Measurements from ENCODE around the gene POLR2H.

The POLR2H gene

DNA sequence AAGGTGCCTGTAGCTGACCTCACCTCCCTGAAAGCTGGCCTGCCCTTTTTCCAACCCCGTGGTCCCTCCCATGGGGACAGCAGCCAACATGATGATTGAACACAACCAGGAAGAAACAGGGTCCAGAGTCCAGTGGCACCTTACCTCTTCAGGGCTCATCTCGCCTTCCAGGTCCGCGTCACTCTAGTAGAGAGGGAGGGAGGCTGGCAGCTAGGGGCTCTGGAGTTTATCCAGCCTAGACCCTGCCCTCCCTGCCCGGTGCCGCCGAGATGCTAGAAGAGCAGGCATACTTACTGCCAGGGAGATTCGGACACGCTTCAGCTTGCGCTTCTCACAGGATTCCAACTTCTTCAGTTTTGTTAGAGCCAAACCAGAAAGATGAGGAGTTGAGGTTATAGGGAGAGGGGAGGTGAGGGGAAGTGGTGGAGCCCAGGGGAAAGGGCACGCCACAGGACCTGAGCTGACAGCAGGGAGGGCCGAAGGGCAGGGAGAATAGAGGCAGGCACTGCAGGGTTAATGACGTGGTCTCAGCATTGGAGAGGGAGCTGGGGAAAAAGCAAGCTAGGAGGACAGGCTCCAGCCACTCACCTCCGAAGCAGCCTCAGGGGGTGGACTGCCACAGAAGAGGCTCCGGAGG, 9.2 kb upstream of the POLR2H start:
- no peak for DNase-seq (ENCODE audit: low read depth in 2 of 2)

DNA sequence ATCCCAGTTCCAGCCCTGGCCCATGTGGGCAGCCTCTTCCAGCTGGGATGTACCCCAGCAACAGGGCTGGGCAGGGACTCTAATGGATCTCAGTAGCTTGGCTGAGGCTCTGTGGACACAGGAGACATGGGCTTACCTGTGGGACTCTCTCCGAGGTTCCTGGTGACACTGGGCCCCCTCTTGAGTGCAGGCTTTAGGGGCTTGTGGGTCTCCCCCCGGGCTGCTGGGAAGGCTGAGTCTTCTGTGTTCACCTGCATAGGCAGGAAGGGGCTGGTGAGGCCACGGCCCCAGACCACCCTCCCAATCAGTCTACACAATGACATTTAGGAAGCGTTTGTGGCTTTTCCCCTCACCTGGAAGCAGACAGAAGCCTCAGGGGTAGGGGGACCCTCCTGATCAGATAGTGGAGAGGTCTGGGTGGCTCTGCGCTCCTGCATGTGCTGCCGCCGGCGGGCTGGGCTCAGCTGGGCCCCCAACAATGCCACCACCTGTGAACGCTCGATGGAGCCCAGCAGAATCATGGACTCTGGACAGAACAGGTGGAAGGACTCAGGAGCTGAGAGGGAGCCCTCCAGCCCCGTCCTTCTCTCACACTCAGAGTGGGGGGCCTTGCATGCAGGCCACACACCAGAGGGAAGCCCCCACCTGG, 8.5 kb upstream of the POLR2H start:
- DNase-seq (ENCODE audit: low read depth in 2 of 2): no peak

DNA sequence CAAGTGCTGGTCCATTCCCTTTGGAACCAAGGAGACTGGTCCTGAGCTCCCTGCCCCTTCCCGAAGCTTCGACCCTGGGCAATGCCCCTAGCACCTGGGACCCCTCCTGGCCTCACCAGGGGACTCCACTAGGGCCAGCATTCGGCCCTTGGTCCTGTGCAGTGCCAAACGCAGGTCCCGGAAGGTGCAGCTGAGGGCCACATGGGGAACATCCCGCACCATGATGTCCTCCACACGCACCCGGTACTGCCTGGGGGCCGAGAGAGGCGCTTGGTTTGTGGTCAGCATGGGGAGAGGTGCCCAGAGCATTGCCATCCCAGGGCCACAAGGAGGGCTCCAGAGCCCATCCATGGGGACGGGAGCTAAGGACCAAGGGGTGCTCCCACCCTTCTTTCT, 8.0 kb upstream of the POLR2H start:
- no peak for DNase-seq (ENCODE audit: low read depth in 2 of 2)

DNA sequence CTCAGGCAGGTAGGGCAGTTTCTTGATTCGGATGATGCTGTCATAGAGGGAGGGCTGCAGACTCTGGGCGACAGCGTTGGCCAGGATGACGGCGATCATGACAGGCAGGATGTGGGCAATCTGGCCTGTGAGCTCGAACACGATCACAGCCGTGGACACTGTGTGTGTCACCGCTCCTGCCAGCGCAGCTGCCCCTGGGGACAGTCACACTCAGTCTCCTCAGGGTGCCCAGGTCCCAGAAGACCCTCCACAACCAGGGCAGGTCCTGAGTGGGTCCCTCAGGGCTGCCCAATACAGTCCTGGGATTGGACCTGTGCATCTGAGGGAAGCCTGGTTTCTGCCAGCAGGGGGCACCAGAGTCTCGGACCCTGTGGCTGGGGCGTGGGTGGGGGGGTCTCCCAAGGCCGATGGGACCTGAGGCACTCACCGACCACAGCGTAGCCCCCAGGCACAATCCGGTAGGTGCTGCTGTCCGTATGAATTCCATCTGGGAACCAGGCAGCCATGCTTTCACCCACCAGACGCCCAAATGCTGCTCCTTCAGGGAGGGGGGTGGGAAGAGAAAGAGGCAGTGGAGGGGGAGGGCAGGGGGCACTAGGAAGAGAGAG, 7.3 kb upstream of the POLR2H start:
- DNase-seq (ENCODE audit: low read depth in 2 of 2): peak; percentile 54 to 63

DNA sequence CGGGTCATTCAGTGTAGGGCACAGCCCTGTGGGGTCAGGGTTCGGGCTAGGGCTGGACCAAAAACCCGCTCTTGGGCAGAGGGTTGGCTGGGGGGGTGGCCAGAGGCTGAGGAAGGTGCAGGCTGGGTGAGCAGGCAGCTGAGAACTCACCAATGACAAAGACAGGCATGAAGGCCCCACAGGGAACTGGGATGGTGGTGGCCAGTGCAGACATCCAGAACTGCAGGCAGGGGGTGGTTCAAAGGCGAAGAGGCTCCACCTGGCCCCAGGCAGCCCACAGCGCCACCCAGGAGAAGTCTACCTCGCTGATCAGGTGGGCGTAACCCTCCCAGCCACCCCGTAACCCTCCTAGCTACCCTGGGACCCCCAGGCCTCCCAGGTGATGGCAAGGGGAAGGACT, 6.8 kb upstream of the POLR2H start:
- DNase-seq (ENCODE audit: low read depth in 2 of 2): no peak

DNA sequence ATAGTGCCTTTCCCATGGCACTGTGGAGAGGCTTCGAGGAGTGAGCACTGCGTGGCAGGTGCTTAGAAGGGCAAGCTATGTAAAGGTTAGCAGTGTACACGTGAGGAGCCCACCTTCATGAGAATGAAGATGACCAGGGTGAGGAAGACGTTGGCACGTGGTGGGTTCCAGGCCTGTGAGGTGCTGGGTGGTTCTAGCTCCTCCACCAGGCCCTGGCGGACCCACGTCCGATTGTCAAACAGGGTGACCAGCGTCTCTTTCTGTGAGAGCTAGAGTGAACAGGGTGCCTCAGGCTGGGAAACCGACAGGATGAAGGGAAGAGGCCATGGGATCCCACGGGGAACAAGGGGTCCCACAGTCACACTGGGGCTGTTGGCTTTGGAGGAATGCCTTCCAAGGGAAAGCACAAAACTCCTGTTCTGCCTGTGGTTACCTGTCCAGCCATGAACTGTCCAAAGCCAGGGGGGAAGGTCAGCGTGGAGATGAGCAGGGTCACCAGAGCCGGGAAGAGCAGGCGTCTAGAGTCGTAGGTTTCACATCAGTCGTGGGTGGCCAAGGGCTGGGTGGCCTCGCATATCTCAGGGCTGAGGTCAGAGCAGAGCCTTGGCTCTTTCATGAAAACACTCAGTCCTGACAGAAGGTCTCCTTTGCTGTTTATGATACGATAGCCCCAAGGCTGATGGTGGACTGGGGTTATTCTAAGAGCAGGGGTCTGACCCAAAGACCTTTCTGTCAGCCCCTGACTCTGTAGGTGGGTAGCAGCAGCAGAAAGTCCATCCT, 6.1 kb upstream of the POLR2H start:
- DNase-seq (ENCODE audit: low read depth in 2 of 2): no peak

DNA sequence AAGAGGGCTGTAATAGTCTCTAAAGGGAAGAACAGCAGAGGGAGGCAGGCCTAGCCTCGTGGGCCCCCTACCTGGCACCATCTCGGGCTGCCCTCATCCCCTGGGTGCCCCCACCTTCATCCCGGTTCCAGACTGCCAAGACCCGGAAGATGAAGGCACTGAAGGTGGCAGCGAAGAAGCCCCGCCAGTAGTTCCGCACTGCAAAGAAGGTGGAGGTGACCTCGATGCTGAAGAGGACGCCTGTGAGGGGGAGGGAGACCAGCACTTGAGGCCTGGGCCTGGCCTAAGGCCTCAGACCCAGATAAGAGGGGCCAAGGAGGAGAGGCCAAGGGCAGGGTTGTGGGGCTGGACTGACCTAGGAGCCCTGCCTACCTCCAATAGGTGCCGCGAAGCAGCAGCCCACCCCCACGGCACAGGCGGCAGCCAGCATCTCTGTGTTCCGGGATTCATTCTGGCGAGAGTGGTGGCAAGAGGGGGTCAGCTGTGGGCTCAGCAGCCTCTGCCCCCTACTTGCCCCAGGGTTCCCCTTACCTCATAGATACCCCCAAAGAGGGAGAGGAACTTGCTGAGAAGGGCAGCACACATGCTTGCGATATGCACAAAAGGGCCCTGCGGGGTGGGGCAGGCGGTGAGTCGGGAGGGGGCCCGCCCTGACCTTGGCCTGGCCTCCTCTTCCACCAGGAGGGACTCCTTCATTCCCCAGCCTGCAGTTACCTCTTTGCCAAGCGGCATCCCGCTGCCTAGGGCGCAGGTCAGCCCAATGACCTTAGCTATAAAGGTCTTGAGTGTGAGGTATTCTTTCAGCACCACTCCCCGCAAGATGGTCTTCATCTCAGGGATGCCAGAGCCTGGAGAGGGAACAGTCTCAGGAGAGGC, 4.0 kb upstream of the POLR2H start:
- no peak for DNase-seq (ENCODE audit: low read depth in 2 of 2)

DNA sequence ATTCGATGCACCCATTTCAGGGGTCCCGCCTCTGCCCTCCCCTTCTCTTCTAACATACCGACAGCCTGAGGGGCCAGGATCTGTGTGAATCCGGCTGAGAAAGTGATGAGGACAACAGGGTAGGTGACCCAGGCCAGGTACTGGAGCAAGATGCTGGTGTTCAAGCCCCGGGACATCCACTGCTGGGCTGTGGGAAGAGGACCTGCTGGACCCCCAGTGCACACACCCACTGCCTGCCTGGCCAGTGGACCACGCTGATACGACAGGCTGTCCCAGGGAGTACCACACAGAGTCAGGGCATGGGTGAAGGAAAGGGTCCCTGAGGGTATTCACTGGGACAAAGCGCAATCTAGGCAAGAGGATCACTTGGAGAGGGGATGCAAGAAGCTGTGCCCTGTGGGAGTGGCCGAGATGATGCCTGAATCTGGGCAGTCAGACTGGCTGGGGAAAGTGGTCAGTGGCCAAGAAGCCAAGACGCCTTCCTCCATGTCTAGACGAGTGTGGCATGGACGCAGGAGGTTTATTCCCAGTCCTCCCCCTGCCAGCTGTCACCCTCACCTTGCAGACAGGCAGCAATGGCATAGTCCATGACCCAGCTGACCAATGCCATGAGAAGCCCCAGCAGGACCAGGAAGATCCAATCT, 3.3 kb upstream of the POLR2H start:
- no peak for DNase-seq (ENCODE audit: low read depth in 2 of 2)

DNA sequence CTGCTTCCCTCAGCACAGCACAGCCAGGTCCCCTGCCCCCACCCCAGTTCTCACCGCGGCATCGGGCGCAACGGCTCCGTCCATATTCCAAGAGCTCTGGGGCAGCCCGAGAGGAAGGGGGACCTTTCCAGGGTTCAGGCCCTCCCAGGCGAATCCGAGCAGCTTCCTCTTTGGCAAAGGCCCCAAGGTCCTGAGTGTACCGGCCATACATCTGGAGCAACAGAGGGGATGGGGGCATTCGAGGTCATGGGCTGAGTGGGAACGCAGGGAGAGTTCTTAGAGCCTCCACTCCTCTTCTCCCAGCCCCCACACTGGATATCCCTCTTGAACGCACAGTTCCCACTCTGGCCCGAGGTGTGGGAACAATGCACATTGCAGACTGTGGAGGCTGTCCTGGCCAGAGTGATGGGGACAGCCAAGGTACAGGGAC, 2.6 kb upstream of the POLR2H start:
- no peak for DNase-seq (ENCODE audit: low read depth in 2 of 2)

DNA sequence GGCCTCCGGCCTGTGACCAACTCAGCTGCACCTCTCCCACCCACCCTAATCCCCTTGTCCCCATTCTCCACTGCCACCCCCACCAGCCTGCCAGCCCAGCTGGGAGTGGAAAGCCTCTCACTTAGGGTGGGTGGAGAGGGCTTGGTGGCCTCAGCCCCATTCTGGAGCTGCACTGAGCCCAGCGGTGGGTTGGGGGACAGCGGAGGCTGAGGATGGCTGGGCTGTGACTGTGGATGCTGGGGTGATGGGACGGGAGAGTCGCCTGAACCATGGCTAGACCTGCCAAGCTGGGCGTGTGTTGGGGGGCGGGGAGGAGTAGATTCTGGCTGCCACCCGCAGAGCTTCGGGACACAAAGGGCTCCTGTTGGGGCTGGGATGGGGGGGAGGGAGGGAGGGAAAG, 1.9 kb upstream of the POLR2H start:
- no peak for DNase-seq (ENCODE audit: low read depth in 2 of 2)

DNA sequence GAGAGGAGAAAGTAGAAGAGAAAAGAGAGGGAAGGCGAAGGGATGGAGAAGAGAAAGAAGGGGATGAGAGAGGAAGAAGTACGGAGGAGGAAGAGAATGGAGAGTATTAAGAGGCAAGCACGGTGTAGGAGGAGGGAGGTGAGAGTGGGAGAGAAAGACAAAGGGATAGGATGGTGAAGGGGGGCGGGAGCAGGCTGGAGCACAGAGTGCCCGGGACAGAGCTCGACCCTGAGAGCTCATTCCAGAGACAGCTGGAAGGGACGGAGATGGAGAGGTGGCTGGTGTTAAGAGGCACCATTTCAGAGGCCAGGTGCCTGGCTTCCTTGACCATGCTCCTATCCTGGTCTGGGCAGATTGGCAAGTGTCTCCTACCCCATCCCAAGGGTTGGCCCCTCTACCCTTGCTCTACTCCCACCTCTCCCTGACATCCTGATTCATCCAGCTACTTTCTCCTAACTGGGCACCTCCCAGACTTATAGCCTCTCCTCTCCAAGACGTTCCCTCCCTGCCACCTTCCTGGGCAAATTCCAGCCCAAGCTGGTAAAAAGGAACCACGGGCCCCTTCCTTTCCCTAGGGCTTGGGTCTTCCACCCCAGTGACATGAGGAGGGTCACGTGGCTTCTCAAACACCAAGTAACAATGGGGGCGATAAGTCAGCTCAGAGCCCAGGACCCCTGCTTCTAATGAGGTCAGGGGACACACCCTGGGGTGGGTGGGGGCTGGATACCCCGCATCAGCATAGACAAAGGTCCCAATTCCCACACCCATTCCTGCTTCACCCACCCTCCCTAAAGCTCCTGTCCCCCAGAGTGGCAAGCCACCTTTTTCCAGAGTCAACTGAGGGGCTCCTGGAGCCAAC, 1.2 kb upstream of the POLR2H start:
- no peak for DNase-seq (ENCODE audit: low read depth in 2 of 2)

DNA sequence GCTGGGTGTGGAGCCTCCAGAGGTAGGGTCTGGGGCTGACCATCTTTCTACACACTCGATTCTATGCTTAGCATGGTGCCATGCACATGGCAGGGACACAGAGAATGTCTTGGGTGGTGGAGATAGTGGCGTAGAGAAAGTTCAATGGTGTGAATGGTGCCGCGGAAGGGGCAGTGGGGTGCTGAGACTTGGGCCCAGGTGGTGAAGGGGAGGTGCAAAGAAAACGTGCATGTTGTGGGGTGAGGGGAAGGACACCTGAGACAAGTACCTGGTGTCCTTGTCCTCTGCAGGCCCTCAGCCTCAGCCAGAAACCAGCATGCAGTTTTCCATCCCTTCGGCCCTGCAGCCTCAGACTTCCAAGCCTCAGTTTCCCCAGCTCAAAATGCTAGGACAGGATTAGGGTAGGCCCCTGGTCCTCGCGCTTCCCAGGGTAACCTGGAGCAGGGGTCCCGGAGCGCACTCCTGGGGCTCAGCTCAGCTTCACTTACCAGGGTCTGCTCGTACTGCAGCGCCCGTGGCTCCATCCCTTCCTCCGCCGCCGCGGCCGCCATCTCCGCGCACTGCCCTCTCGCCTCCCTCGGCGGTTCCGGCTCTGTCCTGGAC, 480 bp upstream of the POLR2H start:
- DNase-seq (ENCODE audit: low read depth in 2 of 2): no peak

DNA sequence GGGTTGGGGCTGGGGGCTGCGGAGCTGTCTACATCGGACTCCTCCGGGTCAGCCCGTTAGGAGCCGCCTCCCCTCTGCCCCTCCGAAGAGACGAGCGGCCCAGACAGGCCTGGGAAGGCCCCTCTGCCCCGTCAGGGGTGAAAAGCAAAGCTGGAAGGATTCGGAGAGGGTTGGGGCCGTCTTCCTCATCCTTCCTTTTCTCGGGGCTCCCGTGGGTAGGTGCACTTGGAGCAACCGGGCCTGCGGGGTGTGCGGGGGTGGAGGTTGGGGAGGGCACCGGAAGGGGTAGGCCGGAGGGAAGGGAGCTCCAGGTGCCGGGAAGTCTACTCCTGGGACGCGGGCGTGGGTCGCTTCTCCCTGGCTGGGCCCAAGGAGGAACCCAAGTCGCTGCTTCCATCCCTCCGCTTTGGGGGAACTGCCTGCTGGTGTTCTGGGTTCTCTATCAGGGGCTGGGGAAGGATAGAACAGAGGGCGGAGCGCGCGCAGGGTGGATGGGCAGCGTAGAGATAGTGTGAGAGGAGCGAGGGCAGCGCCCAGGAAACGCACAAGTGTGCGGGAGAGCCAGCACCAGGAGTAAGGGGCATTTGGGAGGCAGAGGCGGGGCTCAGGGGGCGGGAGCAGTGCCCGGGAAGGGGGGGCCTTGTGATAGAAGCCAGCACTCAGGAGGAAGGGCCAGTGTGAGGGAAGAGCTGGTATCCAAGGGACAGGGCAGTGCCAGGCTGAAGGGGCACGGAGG, 590 bp downstream of the POLR2H start:
- peak; percentile 20 to 41 for DNase-seq (ENCODE audit: low read depth in 2 of 2)

DNA sequence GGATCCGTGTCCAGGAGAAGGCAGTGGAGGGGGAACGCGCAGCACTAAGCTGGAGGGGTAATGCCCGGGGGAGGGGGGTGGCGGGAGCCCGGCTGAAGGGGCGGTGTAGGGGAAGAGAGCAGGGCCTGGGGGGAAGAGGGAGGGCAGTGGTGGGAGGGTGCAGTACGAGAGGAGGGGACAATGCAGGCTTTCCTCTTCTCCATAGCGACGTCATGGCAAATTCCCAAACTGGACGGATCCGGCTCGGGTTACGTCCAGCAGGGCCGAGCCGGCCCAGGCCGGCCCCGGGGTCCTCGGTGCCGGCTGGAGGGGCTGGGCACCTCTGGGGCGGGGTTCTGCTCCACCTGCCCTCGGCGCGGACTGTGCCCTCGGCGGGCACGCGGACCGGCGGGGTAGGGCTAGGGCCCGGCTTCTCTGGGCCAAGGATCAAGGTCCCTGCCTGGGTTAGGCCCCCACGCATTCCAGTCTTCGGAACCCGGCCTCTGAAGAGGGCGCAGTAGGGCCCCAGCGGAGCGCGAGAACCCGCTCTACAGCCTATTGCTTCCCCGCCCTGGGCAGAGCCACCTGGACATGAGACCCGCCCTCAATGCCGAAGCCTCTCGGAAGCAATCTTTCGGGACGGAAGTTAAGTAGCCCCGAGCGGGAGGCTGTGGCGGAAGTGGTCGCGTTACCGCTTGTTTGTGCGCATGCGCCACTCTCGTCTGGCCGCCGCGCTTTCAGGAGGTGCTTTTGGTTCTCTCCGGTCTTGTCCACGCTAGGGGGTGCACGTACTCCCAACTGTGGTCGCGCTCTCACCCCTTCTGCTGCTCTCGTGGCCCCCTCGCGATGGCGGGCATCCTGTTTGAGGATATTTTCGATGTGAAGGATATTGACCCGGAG, 1.4 kb downstream of the POLR2H start:
- peak; percentile 86 to 93 for DNase-seq (ENCODE audit: low read depth in 2 of 2)

DNA sequence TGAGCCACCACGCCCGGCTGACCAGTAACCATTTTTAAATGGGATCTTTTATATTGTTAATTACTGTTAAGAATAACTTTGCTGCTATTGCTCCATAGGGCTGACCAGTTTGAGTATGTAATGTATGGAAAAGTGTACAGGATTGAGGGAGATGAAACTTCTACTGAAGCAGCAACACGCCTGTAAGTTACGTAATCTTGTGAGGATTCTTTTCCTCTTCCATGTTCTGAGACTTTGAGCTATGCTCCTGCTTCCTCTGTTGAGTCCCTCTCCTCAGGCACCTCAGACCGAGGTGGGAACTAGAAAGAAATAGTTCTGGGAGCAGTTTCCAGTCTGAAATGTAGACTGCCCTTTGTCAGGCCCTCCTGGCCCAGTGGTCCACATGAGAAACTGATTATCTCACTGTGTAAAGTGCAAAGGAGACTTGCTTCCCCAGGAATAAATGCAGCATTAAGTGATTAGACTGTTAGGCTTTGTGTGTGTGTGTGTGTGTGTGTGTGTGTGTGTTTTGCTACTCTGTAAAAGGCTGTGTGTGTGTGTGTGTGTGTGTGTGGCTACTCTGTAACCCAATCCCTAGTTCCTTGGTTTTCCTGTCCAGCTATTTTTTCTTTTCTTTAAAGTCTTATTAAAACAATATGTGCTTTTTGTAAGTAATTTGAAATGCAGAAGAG, 5.2 kb downstream of the POLR2H start:
- no peak for DNase-seq (ENCODE audit: low read depth in 2 of 2)

DNA sequence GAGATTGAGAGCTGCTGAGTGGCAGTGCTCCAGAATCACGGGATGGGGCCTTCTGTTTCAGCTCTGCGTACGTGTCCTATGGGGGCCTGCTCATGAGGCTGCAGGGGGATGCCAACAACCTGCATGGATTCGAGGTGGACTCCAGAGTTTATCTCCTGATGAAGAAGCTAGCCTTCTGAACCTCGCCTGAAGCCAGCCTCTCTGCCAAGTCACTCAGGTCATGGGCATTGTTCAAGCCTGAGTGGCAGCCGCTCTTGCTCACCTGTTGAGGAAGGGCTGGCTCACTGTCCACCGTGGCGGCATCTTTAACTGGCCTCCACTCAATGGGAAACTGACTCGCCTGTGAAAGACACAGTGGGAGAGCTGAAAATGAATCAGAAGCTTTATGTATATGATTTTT, 6.6 kb downstream of the POLR2H start:
- DNase-seq (ENCODE audit: low read depth in 2 of 2): no peak

DNA sequence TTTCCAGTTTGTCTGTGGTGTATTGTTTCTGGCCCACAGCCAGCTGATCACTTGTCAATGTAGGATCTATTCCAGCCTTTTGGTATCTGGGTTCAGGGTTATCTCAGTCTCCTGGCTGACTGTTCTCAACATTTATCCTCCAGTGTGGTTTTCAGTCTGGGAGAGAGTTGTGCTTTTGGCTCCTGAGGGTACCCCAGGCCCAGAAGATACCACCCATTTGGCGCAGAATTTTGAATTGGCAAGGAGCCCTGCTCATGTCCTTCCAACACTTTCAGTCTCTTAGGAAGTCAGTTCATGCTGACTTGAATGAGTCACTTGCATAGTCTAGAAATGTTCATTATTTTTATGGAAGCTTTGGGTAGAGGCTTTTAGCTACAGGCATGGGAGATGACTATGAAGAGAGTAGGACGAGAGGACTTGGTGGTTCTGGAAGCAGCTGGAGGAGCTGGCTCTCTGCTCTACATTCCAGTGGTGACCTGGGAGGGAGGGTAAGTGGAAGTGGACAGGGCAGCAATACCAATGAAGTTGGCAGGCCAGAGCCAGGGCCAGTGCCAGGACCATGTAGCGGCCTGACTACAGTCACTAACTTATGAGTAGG, 7.2 kb downstream of the POLR2H start:
- DNase-seq (ENCODE audit: low read depth in 2 of 2): no peak

All from activated CD4-positive, alpha-beta T cell treated with anti-CD3 and anti-CD28 coated beads for 24 hours (primary cell).